DND-41 (cell line): ENCODE measurements around the gene SEL1L2.

ENCODE experiments used
- EZH2 ChIP-seq: IDR thresholded peaks from 3 replicates; pipeline ENCODE4 v1.6.1; 2012; ENCODE audit warnings: borderline replicate concordance, low read depth, mild to moderate bottlenecking, moderate library complexity, low read length, inconsistent platforms; ENCODE audit not compliant: severe bottlenecking
- TF ChIP-seq, protein P1 (sequence below): IDR thresholded peaks from 2 replicates; pipeline ENCODE4 v1.5.1; 2012; ENCODE audit warnings: borderline replicate concordance, low read length, moderate library complexity, mild to moderate bottlenecking; ENCODE audit not compliant: poor library complexity, severe bottlenecking; ENCODE audit errors: extremely low read depth

- no peak for TF ChIP-seq EZH2
- TF ChIP-seq, protein P1, sequence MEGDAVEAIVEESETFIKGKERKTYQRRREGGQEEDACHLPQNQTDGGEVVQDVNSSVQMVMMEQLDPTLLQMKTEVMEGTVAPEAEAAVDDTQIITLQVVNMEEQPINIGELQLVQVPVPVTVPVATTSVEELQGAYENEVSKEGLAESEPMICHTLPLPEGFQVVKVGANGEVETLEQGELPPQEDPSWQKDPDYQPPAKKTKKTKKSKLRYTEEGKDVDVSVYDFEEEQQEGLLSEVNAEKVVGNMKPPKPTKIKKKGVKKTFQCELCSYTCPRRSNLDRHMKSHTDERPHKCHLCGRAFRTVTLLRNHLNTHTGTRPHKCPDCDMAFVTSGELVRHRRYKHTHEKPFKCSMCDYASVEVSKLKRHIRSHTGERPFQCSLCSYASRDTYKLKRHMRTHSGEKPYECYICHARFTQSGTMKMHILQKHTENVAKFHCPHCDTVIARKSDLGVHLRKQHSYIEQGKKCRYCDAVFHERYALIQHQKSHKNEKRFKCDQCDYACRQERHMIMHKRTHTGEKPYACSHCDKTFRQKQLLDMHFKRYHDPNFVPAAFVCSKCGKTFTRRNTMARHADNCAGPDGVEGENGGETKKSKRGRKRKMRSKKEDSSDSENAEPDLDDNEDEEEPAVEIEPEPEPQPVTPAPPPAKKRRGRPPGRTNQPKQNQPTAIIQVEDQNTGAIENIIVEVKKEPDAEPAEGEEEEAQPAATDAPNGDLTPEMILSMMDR: no peak
These were observed 85.6 kb downstream of the SEL1L2 start for GRCh38 chr20:13904766-13905165.
